Body of pancreas (tissue), 4 donors: ENCODE data around the gene CHST5.
"Not testable (repeated sequence)": the region's sequence is repeated elsewhere in the genome, so short reads cannot be mapped to it uniquely, and the experiment has no call there.

Experiments used
- POLR2A ChIP-seq, 3 donors: fragments of 450-650 bp; IDR thresholded peaks; one replicate each; pipeline ENCODE4 v1.6.1; 2016; ENCODE audit warnings: antibody characterized with exemption in 3 of 3, mild to moderate bottlenecking in 2 of 3
- TF ChIP-seq, protein P1 (sequence below), 7 experiments: fragments of 450-650 bp in 4 of 7; fragments of 200-600 bp in 3 of 7; sonication (generic) in 3 of 7; IDR thresholded peaks; one replicate each; pipeline ENCODE4 v1.5.1; 2016 to 2019; ENCODE audit warnings: antibody characterized with exemption in 7 of 7

DNA sequence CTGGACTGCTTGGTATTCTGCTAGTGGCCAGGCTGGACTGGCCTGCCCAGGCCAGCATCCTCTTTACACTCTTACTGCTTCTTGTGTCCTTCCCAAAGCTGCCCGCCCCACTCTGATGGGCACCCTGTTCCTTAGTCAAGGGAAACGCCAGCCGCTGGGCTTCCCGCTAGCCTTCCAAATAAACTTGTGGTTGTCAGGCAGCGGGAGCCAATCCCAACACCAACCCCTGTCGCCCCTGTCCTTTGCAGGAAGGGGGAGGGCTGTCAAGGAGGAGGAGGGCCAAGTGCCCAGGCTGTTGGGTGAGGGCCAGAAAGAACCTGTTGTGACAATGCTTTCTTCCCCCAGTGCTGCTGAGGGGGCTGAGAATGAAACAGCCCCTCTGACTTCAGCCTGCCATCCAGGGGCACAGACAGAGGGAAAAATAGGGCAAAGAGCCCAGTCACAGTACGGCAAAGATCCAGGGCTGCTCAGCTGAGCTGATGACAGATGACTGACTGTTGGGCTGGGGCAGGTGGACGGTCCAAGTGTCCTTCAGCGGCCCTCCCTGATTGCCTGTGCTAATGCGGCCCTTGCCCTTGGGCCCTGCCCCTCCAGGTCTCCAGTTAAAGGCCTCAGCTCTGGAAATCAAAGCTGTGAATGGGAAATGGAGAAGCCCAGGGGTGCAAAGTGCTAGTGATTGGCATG lies 3.1 kb upstream of the CHST5 start:
- TF ChIP-seq POLR2A (IDR thresholded peaks at IDR 0.05) = not testable (repeated sequence)
- TF ChIP-seq, protein P1, sequence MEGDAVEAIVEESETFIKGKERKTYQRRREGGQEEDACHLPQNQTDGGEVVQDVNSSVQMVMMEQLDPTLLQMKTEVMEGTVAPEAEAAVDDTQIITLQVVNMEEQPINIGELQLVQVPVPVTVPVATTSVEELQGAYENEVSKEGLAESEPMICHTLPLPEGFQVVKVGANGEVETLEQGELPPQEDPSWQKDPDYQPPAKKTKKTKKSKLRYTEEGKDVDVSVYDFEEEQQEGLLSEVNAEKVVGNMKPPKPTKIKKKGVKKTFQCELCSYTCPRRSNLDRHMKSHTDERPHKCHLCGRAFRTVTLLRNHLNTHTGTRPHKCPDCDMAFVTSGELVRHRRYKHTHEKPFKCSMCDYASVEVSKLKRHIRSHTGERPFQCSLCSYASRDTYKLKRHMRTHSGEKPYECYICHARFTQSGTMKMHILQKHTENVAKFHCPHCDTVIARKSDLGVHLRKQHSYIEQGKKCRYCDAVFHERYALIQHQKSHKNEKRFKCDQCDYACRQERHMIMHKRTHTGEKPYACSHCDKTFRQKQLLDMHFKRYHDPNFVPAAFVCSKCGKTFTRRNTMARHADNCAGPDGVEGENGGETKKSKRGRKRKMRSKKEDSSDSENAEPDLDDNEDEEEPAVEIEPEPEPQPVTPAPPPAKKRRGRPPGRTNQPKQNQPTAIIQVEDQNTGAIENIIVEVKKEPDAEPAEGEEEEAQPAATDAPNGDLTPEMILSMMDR (IDR thresholded peaks at IDR 0.05) = not testable (repeated sequence)
